A673 (cell line): Measurements from ENCODE around the gene LYZ.

Source experiments
- CTCF ChIP-seq: fragments of 300-800, 200-600 bp; sonication (generic); conservative IDR thresholded peaks from 2 replicates; pipeline ENCODE4 v1.5.1; 2017; ENCODE audit warnings: low read depth, mild to moderate bottlenecking, antibody characterized with exemption, low read length, moderate library complexity, mixed read lengths
- EZH2 ChIP-seq: fragments of 200-600 bp; sonication (generic); IDR thresholded peaks from 2 replicates; pipeline ENCODE4 v1.6.1; 2017; ENCODE audit warnings: borderline replicate concordance, low read depth, mild to moderate bottlenecking, mixed read lengths, antibody characterized with exemption, low read length; ENCODE audit not compliant: poor library complexity, severe bottlenecking

- TF ChIP-seq CTCF (no peak), EZH2 (no peak)
These were observed 43.9 kb upstream of the LYZ start for GRCh38 chr12:69304284-69304683.
